RWPE2 (cell line): ENCODE measurements around the gene KCNQ1OT1.

Source experiments
- ATAC-seq: fragments of 200-7000 bp; cut with Tn5 transposase; 3 replicates; pipeline ENCODE4 v1.9.1; 2021; ENCODE audit warnings: low read depth
- DNase-seq: peaks from one replicate; pipeline ENCODE4 v3.0.0-alpha.2; 2020; ENCODE audit warnings: low spot score
- H3K27ac ChIP-seq: fragments of 450-650 bp; 2 replicates; pipeline ENCODE4 v1.5.1; 2017; ENCODE audit warnings: mild to moderate bottlenecking; ENCODE audit not compliant: poor library complexity, severe bottlenecking
- H3K27me3 ChIP-seq: fragments of 250-450 bp; sonication (Bioruptor Pico); 2 replicates; pipeline ENCODE4 v1.5.1; 2021; ENCODE audit warnings: mild to moderate bottlenecking, moderate library complexity; ENCODE audit not compliant: insufficient read depth, poor library complexity, severe bottlenecking
- H3K36me3 ChIP-seq: fragments of 250-450 bp; sonication (Bioruptor Pico); 2 replicates; pipeline ENCODE4 v1.5.1; 2020; ENCODE audit warnings: low read depth, mild to moderate bottlenecking, moderate library complexity
- H3K4me1 ChIP-seq: fragments of 250-450 bp; sonication (Bioruptor Pico); 2 replicates; pipeline ENCODE4 v1.5.1; 2021; ENCODE audit warnings: mild to moderate bottlenecking, moderate library complexity; ENCODE audit not compliant: insufficient read depth, poor library complexity, severe bottlenecking
- H3K4me3 ChIP-seq: fragments of 250-450 bp; sonication (Bioruptor Pico); 2 replicates; pipeline ENCODE4 v1.5.1; 2021; ENCODE audit warnings: mild to moderate bottlenecking, moderate library complexity; ENCODE audit not compliant: severe bottlenecking
- H3K9me3 ChIP-seq: fragments of 250-450 bp; sonication (Bioruptor Pico); 2 replicates; pipeline ENCODE4 v1.5.1; 2021; ENCODE audit warnings: mild to moderate bottlenecking, moderate library complexity; ENCODE audit not compliant: severe bottlenecking
- CTCF ChIP-seq: fragments of 450-650 bp; IDR thresholded peaks from one replicate; pipeline ENCODE4 v1.5.1; 2017; ENCODE audit warnings: mild to moderate bottlenecking, moderate library complexity; ENCODE audit not compliant: poor library complexity, severe bottlenecking

KCNQ1OT1 gene

DNA sequence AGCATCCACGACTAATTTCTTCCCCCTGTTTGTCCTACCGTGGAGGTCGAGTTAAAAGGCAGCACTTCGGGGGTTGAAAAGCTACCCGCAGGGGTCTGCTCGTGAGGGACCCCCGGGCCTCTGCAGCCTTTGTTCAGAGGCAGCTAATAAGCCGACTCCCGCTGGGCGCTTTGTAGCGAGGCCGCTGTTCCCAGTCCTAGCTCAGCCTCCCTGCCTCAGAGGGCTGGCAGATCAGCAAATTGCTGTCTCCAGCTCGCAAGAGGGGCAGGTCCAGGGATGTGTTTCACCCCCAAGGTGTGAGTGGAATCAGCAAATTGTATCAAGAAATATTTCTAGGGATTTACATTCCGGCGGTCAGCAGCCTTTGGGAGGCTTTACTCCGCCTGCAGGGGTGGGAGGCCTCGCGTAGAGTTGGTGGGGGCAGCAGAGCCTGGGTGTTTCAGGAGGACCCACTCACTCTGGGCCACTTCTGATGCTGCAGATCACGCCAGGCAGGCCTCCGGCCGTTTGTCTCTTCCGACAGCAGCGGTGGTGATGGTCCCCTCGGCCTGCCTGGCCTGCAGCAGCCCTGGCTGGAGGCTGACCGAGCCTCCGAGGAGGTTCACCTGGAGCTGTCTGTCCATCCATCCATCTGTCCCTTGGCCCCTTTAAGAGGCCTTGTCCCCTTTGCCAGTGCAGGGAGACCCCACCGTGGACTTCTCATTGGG, 21.6 kb upstream of the KCNQ1OT1 start:
- no peak overlapping the region for H3K4me3 ChIP-seq
- TF ChIP-seq CTCF: no peak
- H3K4me1 ChIP-seq: no peaks in the 10 kb centered on the region
- no peak overlapping the region for H3K27ac ChIP-seq
- H3K36me3 ChIP-seq: no peaks in the 10 kb centered on the region
- DNase-seq (no peak), ATAC-seq (no peak)
- no peaks in the 10 kb centered on the region for H3K9me3 ChIP-seq
- H3K27me3 ChIP-seq: no peaks in the 10 kb centered on the region

GRCh38 chr11:2719831-2720590, 20.2 kb upstream of the KCNQ1OT1 start:
- H3K9me3 ChIP-seq: no peaks in the 10 kb centered on the region
- H3K27me3 ChIP-seq: no peaks in the 10 kb centered on the region

GRCh38 chr11:2718817-2719438, 19.1 kb upstream of the KCNQ1OT1 start:
- Histone ChIP-seq H3K27ac (no peak overlapping the region), H3K4me1 (no peaks in the 10 kb centered on the region), H3K9me3 (no peaks in the 10 kb centered on the region), H3K4me3 (no peak overlapping the region), H3K36me3 (no peaks in the 10 kb centered on the region), H3K27me3 (no peaks in the 10 kb centered on the region)
- DNase-seq (no peak), ATAC-seq (no peak)
- no peak for TF ChIP-seq CTCF

More at GRCh38 chr11:2719831-2720590, 20.2 kb upstream of the KCNQ1OT1 start:
- no peaks in the 10 kb centered on the region for H3K36me3 ChIP-seq
- no peak overlapping the region for H3K27ac ChIP-seq
- H3K4me1 ChIP-seq: no peaks in the 10 kb centered on the region
- DNase-seq: no peak
- ATAC-seq: no peak
- no peak for TF ChIP-seq CTCF
- H3K4me3 ChIP-seq: no peak overlapping the region

DNA sequence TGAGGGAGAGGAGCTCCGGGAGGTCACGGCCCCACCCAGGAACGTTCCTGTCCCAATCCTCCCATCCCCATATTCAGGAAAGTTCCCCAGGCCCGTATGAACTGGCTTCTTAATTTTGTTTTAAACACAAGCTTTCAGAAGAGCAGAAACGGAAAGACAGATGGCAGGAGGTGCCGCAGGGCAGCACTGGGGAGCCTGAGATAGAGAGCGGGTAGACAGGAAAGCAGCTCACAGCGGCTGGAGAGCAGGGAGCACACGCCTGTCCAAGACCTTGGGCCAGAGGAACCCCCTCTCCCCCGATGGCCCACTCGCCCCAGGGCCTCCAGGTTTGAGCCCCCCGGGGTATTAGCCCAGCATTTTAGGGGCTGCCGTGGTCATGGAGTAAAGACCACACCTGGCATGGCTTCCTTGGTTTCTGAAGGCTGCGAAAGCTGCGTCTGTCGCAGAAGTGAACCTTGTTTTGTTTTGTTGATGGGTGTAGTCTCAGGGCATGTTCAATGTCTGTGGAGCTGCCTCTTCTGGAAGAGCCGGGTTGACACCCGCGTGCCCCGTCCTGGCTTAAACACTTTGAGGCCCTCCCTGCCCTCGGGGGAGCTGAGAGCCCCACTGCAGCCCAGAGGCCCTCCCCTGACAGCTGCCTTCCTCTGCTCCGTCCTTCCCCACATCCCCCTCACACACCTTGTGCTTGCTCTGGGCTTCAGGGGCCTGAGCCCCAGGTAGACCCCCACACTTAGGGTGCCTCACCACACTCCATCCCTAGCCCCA, 17.9 kb upstream of the KCNQ1OT1 start:
- Histone ChIP-seq H3K4me3 (no peak overlapping the region), H3K4me1 (no peaks in the 10 kb centered on the region), H3K36me3 (no peaks in the 10 kb centered on the region), H3K9me3 (no peaks in the 10 kb centered on the region), H3K27ac (no peak overlapping the region), H3K27me3 (no peaks in the 10 kb centered on the region)
- TF ChIP-seq CTCF: no peak
- DNase-seq: no peak
- no peak for ATAC-seq
